Cerebellar cortex (tissue), 1 donor: ENCODE results near the gene GGTA1.
"Not testable (repeated sequence)": the region's sequence is repeated elsewhere in the genome, so short reads cannot be mapped to it uniquely, and the experiment has no call there.

Experiments used
- DNase-seq: peaks from one replicate; pipeline ENCODE4 v3.0.0-alpha.2; 2015; ENCODE audit warnings: low spot score

GGTA1 gene

GRCh38 chr9:121455527-121456239, 44.0 kb downstream of the GGTA1 start:
- no peak for DNase-seq

- DNase-seq = no peak
These were observed 44.7 kb downstream of the GGTA1 start for GRCh38 chr9:121454972-121455371.

- no peak for DNase-seq
These were observed 46.3 kb downstream of the GGTA1 start for GRCh38 chr9:121453232-121453892.

- DNase-seq = no peak
These were observed 47.6 kb downstream of the GGTA1 start for GRCh38 chr9:121452085-121452484.

GRCh38 chr9:121451586-121451985, 48.1 kb downstream of the GGTA1 start:
- DNase-seq = no peak

GRCh38 chr9:121450241-121450640, 49.4 kb downstream of the GGTA1 start:
- no peak for DNase-seq

- no peak for DNase-seq
These were observed 49.9 kb downstream of the GGTA1 start for GRCh38 chr9:121449786-121450185.

- DNase-seq = no peak
These were observed 52.3 kb downstream of the GGTA1 start for GRCh38 chr9:121447321-121447834.

GRCh38 chr9:121445986-121446385, 53.7 kb downstream of the GGTA1 start:
- DNase-seq = no peak

GRCh38 chr9:121443981-121444380, 55.7 kb downstream of the GGTA1 start:
- no peak for DNase-seq

GRCh38 chr9:121441165-121441564, 58.5 kb downstream of the GGTA1 start:
- no peak for DNase-seq

GRCh38 chr9:121439711-121440664, 59.7 kb downstream of the GGTA1 start:
- peak; percentile 5 for DNase-seq

- DNase-seq = no peak
These were observed 60.6 kb downstream of the GGTA1 start for GRCh38 chr9:121439016-121439415.

- DNase-seq = no peak
These were observed 61.8 kb downstream of the GGTA1 start for GRCh38 chr9:121437891-121438290.

- DNase-seq = not testable (repeated sequence)
These were observed 62.6 kb downstream of the GGTA1 start for GRCh38 chr9:121437046-121437445.

- no peak for DNase-seq
These were observed 64.7 kb downstream of the GGTA1 start for GRCh38 chr9:121434969-121435368.

- DNase-seq = no peak
These were observed 71.7 kb downstream of the GGTA1 start for GRCh38 chr9:121427899-121428298.

- DNase-seq = no peak
These were observed 75.6 kb downstream of the GGTA1 start for GRCh38 chr9:121424024-121424432.

- no peak for DNase-seq
These were observed 87.7 kb downstream of the GGTA1 start for GRCh38 chr9:121411993-121412392.

- DNase-seq = no peak
These were observed 93.7 kb downstream of the GGTA1 start for GRCh38 chr9:121405899-121406298.
